TTC549 (cell line): ENCODE data around the gene CRYZL1.
"Not testable (repeated sequence)": the region's sequence is repeated elsewhere in the genome, so short reads cannot be mapped to it uniquely, and the experiment has no call there.

Experiments used
- FAIRE-seq: peaks from 2 replicates; lab custom pipeline; 2012; peaks lifted over from hg19 to GRCh38; lab: Jason Lieb, UNC

Gene CRYZL1

GRCh38 chr21:33641352-33642026, at the start of gene CRYZL1:
TSS of gene CRYZL1 (minus strand) at chr21:33641741. CDS start at chr21:33631551, 10,190 bp downstream.
- peak; percentile 96 for FAIRE-seq

- FAIRE-seq: no peak
Measured at GRCh38 chr21:33690874-33691273, 49.3 kb upstream of the CRYZL1 start.

- FAIRE-seq: no peak
Measured at GRCh38 chr21:33688353-33688752, 46.8 kb upstream of the CRYZL1 start.

GRCh38 chr21:33687634-33688033, 46.1 kb upstream of the CRYZL1 start:
- FAIRE-seq: no peak

GRCh38 chr21:33686386-33686785, 44.8 kb upstream of the CRYZL1 start:
- FAIRE-seq: no peak

GRCh38 chr21:33685613-33686197, 44.2 kb upstream of the CRYZL1 start:
- no peak for FAIRE-seq

- FAIRE-seq: no peak
Measured at GRCh38 chr21:33684923-33685560, 43.5 kb upstream of the CRYZL1 start.

GRCh38 chr21:33684068-33684467, 42.5 kb upstream of the CRYZL1 start:
- FAIRE-seq: no peak

GRCh38 chr21:33682992-33683627, 41.6 kb upstream of the CRYZL1 start:
- FAIRE-seq: no peak

GRCh38 chr21:33680870-33681269, 39.3 kb upstream of the CRYZL1 start:
- no peak for FAIRE-seq

- no peak for FAIRE-seq
Measured at GRCh38 chr21:33677450-33677849, 35.9 kb upstream of the CRYZL1 start.

GRCh38 chr21:33676666-33677065, 35.1 kb upstream of the CRYZL1 start:
- not testable (repeated sequence) for FAIRE-seq

GRCh38 chr21:33674226-33674625, 32.7 kb upstream of the CRYZL1 start:
- no peak for FAIRE-seq

- no peak for FAIRE-seq
Measured at GRCh38 chr21:33673473-33673872, 31.9 kb upstream of the CRYZL1 start.

- no peak for FAIRE-seq
Measured at GRCh38 chr21:33670076-33670978, 28.8 kb upstream of the CRYZL1 start.

GRCh38 chr21:33668620-33669019, 27.1 kb upstream of the CRYZL1 start:
- FAIRE-seq: no peak

- no peak for FAIRE-seq
Measured at GRCh38 chr21:33668180-33668579, 26.6 kb upstream of the CRYZL1 start.

GRCh38 chr21:33667636-33668035, 26.1 kb upstream of the CRYZL1 start:
- no peak for FAIRE-seq

GRCh38 chr21:33666153-33666552, 24.6 kb upstream of the CRYZL1 start:
- FAIRE-seq: no peak

- FAIRE-seq: no peak
Measured at GRCh38 chr21:33664135-33664534, 22.6 kb upstream of the CRYZL1 start.

- no peak for FAIRE-seq
Measured at GRCh38 chr21:33663241-33663640, 21.7 kb upstream of the CRYZL1 start.

- FAIRE-seq: no peak
Measured at GRCh38 chr21:33662046-33662445, 20.5 kb upstream of the CRYZL1 start.
